Endodermal cell (in vitro differentiated cells): ENCODE measurements around the gene EPG5. TPM values are rescaled to one million over a fixed set of nuclear protein-coding genes. Genes with fewer than 3 reads are reported as not detected.
"Not testable (repeated sequence)": the region's sequence is repeated elsewhere in the genome, so short reads cannot be mapped to it uniquely, and the experiment has no call there.

ENCODE experiments used
- DNase-seq: peaks from one replicate; pipeline ENCODE4 v3.0.0-alpha.2; 2017
- H3K27ac ChIP-seq: 2 replicates; pipeline ENCODE4 v1.5.1; 2013; ENCODE audit warnings: mild to moderate bottlenecking, low read depth, low read length, moderate library complexity
- H3K27me3 ChIP-seq: 2 replicates; pipeline ENCODE4 v1.6.1; 2013; ENCODE audit warnings: mild to moderate bottlenecking, low read length, moderate library complexity; ENCODE audit not compliant: insufficient read depth, control insufficient read depth, poor library complexity, severe bottlenecking
- H3K36me3 ChIP-seq: 2 replicates; pipeline ENCODE4 v1.7.0; 2013; ENCODE audit warnings: mild to moderate bottlenecking, low read length, moderate library complexity; ENCODE audit not compliant: control insufficient read depth, insufficient read depth
- H3K4me1 ChIP-seq: one replicate; pipeline ENCODE4 v1.7.0; 2013; ENCODE audit warnings: low read length; ENCODE audit not compliant: control insufficient read depth, insufficient read depth
- H3K4me3 ChIP-seq: 2 replicates; pipeline ENCODE4 v1.5.1; 2013; ENCODE audit warnings: mild to moderate bottlenecking, low read length, moderate library complexity
- H3K9ac ChIP-seq: 2 replicates; pipeline ENCODE4 v1.6.1; 2013; ENCODE audit warnings: mild to moderate bottlenecking, low read length, moderate library complexity; ENCODE audit not compliant: poor library complexity, severe bottlenecking; ENCODE audit errors: extremely low read depth
- H3K9me3 ChIP-seq: 2 replicates; pipeline ENCODE4 v1.6.1; 2013; ENCODE audit warnings: mild to moderate bottlenecking, low read length, moderate library complexity; ENCODE audit not compliant: control insufficient read depth
- H3K27ac Mint-ChIP-seq: 2 replicates; pipeline ENCODE4 v1.8.0; 2020; ENCODE audit warnings: mixed read lengths
- H3K27me3 Mint-ChIP-seq: 2 replicates; pipeline ENCODE4 v1.8.0; 2021; ENCODE audit warnings: mild to moderate bottlenecking, mixed read lengths; ENCODE audit not compliant: insufficient read depth
- H3K36me3 Mint-ChIP-seq: 2 replicates; pipeline ENCODE4 v1.8.0; 2020; ENCODE audit warnings: low read depth, mixed read lengths
- H3K4me1 Mint-ChIP-seq: 2 replicates; pipeline ENCODE4 v1.8.0; 2020; ENCODE audit warnings: mixed read lengths
- H3K4me3 Mint-ChIP-seq: 2 replicates; pipeline ENCODE4 v1.8.0; 2020; ENCODE audit warnings: mild to moderate bottlenecking, moderate library complexity, mixed read lengths
- H3K9me3 Mint-ChIP-seq: 2 replicates; pipeline ENCODE4 v1.8.0; 2020; ENCODE audit warnings: mild to moderate bottlenecking, mixed read lengths
- CTCF ChIP-seq: fragments of 200-600 bp; sonication (generic); conservative IDR thresholded peaks from 2 replicates; pipeline ENCODE4 v1.5.0; 2021; ENCODE audit warnings: antibody characterized with exemption, mild to moderate bottlenecking
- whole genome bisulfite sequencing, 2 experiments: methylation state at CpG; one replicate each; pipeline versions ENCODE4 v1.1.5 to v1.1.7; 2013; ENCODE audit warnings: missing lambda C conversion rate in 2 of 2, mixed read lengths in 1 of 2; ENCODE audit not compliant: insufficient coverage in 1 of 2, insufficient read length in 1 of 2; 5-methylcytosine and 5-hydroxymethylcytosine counted together
- total RNA-seq, 2 donors: library from RNA; stranded (reverse); fragmentation: NEBNext Ultra II Directional in 1 of 2; extraction: Animal tissue kit (Norgen Biotek cat#: 25700) in 1 of 2; gene quantifications; 2 replicates in 1 of 2; 3 replicates in 1 of 2; pipeline ENCODE4 v1.2.1, GENCODE V29; 2021

The EPG5 gene
- total RNA-seq, 2 donors from 2014 or later = 25.6 to 28.6 TPM

DNA sequence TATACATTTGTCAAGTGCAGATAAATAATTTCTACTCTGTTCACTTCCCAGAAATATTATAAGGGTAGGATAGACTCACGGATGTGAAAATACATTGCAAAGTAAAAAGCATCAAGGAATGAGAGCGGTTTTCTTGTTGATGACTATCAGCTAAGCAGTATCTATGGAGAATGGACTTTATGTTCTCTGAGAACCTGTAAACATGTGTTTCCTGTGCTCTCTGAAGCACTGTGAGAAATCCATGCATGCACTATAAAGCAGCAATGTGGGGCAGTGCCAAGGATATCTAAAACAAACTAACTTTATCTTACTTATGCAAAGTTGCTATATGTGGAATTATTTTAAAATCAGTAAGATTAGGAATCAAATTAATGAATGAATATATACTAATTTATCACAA is 146.1 kb downstream of the EPG5 start:
- no peaks in the 10 kb centered on the region for H3K9me3 ChIP-seq
- DNase-seq = no peak
- no peak overlapping the region for H3K27ac Mint-ChIP-seq
- H3K9ac ChIP-seq = no peak overlapping the region
- H3K4me1 Mint-ChIP-seq = no peaks in the 10 kb centered on the region
- H3K4me3 Mint-ChIP-seq = no peak overlapping the region
- H3K9me3 Mint-ChIP-seq = no peaks in the 10 kb centered on the region
- no peak overlapping the region for H3K4me3 ChIP-seq
- H3K27ac ChIP-seq = no peak overlapping the region
- WGBS, 2 experiments = 92 to 94% methylated on average over 2 of the region's 2 CpGs
- no peaks in the 10 kb centered on the region for H3K4me1 ChIP-seq
- TF ChIP-seq CTCF = no peak
- H3K27me3 ChIP-seq = no peaks in the 10 kb centered on the region
- no peaks in the 10 kb centered on the region for H3K36me3 ChIP-seq
- peaks cover 8% of the 10 kb centered on the region for H3K27me3 Mint-ChIP-seq
- H3K36me3 Mint-ChIP-seq = no peaks in the 10 kb centered on the region

- Mint-ChIP-seq H3K4me3 (no peak overlapping the region), H3K27ac (no peak overlapping the region), H3K36me3 (no peaks in the 10 kb centered on the region), H3K27me3 (peaks cover 8% of the 10 kb centered on the region), H3K4me1 (no peaks in the 10 kb centered on the region), H3K9me3 (no peaks in the 10 kb centered on the region)
- TF ChIP-seq CTCF = no peak
- 63 to 70% methylated on average over 1 to 3 of the region's 3 CpGs for WGBS, 2 experiments
- no peak overlapping the region for H3K4me3 ChIP-seq
- no peaks in the 10 kb centered on the region for H3K36me3 ChIP-seq
- H3K4me1 ChIP-seq = no peaks in the 10 kb centered on the region
- H3K9ac ChIP-seq = no peak overlapping the region
- no peaks in the 10 kb centered on the region for H3K9me3 ChIP-seq
- peak; percentile 74 for DNase-seq
- no peak overlapping the region for H3K27ac ChIP-seq
- no peaks in the 10 kb centered on the region for H3K27me3 ChIP-seq
Measured at GRCh38 chr18:45820106-45820745, 146.9 kb downstream of the EPG5 start.

- H3K9ac ChIP-seq, H3K27ac ChIP-seq, H3K4me1 Mint-ChIP-seq, H3K27ac Mint-ChIP-seq, H3K4me3 ChIP-seq, H3K9me3 Mint-ChIP-seq, H3K4me1 ChIP-seq, H3K27me3 ChIP-seq, H3K4me3 Mint-ChIP-seq, H3K9me3 ChIP-seq, DNase-seq, H3K27me3 Mint-ChIP-seq, H3K36me3 ChIP-seq, H3K36me3 Mint-ChIP-seq: not testable (repeated sequence)
- 89 to 93% methylated on average over 7 to 8 of the region's 8 CpGs for WGBS, 2 experiments
Measured at GRCh38 chr18:45818765-45819164, 148.4 kb downstream of the EPG5 start.

- H3K4me3 Mint-ChIP-seq = no peak overlapping the region
- no peaks in the 10 kb centered on the region for H3K9me3 Mint-ChIP-seq
- no peaks in the 10 kb centered on the region for H3K36me3 Mint-ChIP-seq
- H3K27ac Mint-ChIP-seq = no peak overlapping the region
- Histone ChIP-seq H3K4me3 (no peak overlapping the region), H3K36me3 (no peaks in the 10 kb centered on the region), H3K4me1 (no peaks in the 10 kb centered on the region), H3K27me3 (no peaks in the 10 kb centered on the region), H3K27ac (no peak overlapping the region), H3K9me3 (no peaks in the 10 kb centered on the region), H3K9ac (no peak overlapping the region)
- peaks cover 2% of the 10 kb centered on the region for H3K27me3 Mint-ChIP-seq
- H3K4me1 Mint-ChIP-seq = no peaks in the 10 kb centered on the region
- WGBS, 2 experiments = 93% methylated on average over 1 of the region's 1 CpG; no CpG with 5 or more reads in 1 of the 2 experiments
- TF ChIP-seq CTCF = no peak
- DNase-seq = no peak
Measured at GRCh38 chr18:45817543-45817942, 149.6 kb downstream of the EPG5 start.

DNA sequence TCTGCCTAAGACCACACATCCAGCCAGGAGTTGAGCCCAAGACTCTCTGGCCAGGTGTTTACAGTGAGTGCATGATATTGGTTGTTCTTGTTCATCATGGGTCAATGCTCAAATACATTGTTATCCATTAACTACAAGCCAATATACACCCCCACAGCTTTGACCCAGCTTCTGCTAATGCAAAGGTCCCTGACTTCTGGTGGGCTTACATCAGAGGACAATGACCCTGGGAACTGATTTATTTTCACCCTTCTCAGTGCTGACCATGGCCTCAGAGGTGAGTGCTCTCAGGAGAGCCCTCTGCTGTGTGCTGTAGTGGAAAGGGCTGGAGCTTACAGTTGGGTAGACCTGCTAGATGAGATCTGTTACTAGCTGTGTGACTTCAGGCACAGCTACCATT is 152.4 kb downstream of the EPG5 start:
- not testable (repeated sequence) for H3K4me1 Mint-ChIP-seq, H3K4me1 ChIP-seq, H3K4me3 ChIP-seq, H3K27ac ChIP-seq, H3K9ac ChIP-seq, H3K27me3 ChIP-seq, H3K9me3 Mint-ChIP-seq, DNase-seq, H3K9me3 ChIP-seq, H3K4me3 Mint-ChIP-seq, H3K36me3 ChIP-seq, H3K27me3 Mint-ChIP-seq, H3K27ac Mint-ChIP-seq, H3K36me3 Mint-ChIP-seq
